Measurements from ENCODE around the gene ARID3B.

- TF ChIP-seq FOXM1 (IDR thresholded peaks at IDR 0.05; ENCODE audit: borderline replicate concordance) = no peak
- TF ChIP-seq FOXA1 (IDR thresholded peaks at IDR 0.05) = no peak
- no peak for TF ChIP-seq SUZ12 (IDR thresholded peaks at IDR 0.05)
- no peak for TF ChIP-seq HDGF (IDR thresholded peaks at IDR 0.05; ENCODE audit: borderline replicate concordance)
- no peak for TF ChIP-seq FOXK2 (IDR thresholded peaks at IDR 0.05)
- TF ChIP-seq CTBP1 (IDR thresholded peaks at IDR 0.05; ENCODE audit: borderline replicate concordance) = no peak
- TF ChIP-seq ELF4 (IDR thresholded peaks at IDR 0.05) = no peak
- TF ChIP-seq L3MBTL2 (conservative IDR thresholded peaks at IDR 0.05) = no peak
These were observed 14.2 kb downstream of the ARID3B start for GRCh38 chr15:74555192-74555591.
